Endothelial cell of umbilical vein (primary cell): ENCODE data around the gene PTGFRN. TPM values are rescaled to one million over a fixed set of nuclear protein-coding genes. Genes with fewer than 3 reads are reported as not detected.

Experiments
- BruUV-seq: library from RNA; stranded (reverse); fragments of 400-500 nt; replicated peaks from 2 replicates; lab custom pipeline; 2021; lab: Mats Ljungman, UMichigan
- CTCF ChIA-PET: fragments of 300-600, 350-600 bp; sonication (Branson Sonifier 250); formaldehyde crosslinking; loops from one replicate; lab custom pipeline; 2021; ENCODE audit warnings: antibody characterized with exemption, inconsistent platforms; lab: Charles Lee
- POLR2A ChIA-PET: fragments of 300-600, 350-600 bp; sonication (Branson Sonifier 250); formaldehyde crosslinking; loops from one replicate; lab custom pipeline; 2021; ENCODE audit warnings: antibody characterized with exemption, inconsistent platforms; lab: Charles Lee
- DNase-seq: peaks from one replicate; pipeline ENCODE4 v3.0.0-alpha.2; 2011; ENCODE audit warnings: low read depth, low spot score
- FAIRE-seq: peaks from 2 replicates; lab custom pipeline; 2011; peaks lifted over from hg19 to GRCh38; lab: Jason Lieb, UNC
- H2AFZ ChIP-seq: 2 replicates; pipeline ENCODE4 v1.6.0; 2012; ENCODE audit warnings: low read depth, low read length, control low read depth, inconsistent platforms
- H3K27ac ChIP-seq: 2 replicates; pipeline ENCODE4 v1.5.1; 2011; ENCODE audit warnings: low read depth, mild to moderate bottlenecking, control low read depth, low read length, moderate library complexity; ENCODE audit not compliant: insufficient read depth
- H3K27me3 ChIP-seq, 2 experiments: 2 replicates each; pipeline versions ENCODE4 v1.6.0 to v1.6.1; 2011; ENCODE audit warnings: low read length in 2 of 2, mixed read lengths in 1 of 2; ENCODE audit not compliant: control insufficient read depth in 2 of 2, insufficient read depth in 2 of 2
- H3K36me3 ChIP-seq, 2 experiments: 2 replicates in 1 of 2; 3 replicates in 1 of 2; pipeline ENCODE4 v1.5.1; 2011; ENCODE audit warnings: low read length in 2 of 2, mild to moderate bottlenecking in 1 of 2, moderate library complexity in 1 of 2; ENCODE audit not compliant: control insufficient read depth in 2 of 2, insufficient read depth in 2 of 2; ENCODE audit errors: extremely low read depth in 1 of 2
- H3K4me1 ChIP-seq: 3 replicates; pipeline ENCODE4 v1.5.1; 2011; ENCODE audit warnings: mild to moderate bottlenecking, low read length; ENCODE audit not compliant: control insufficient read depth, insufficient read depth; ENCODE audit errors: extremely low read depth
- H3K4me2 ChIP-seq: 2 replicates; pipeline ENCODE4 v1.6.1; 2011; ENCODE audit warnings: low read length, control low read depth, mixed read lengths; ENCODE audit not compliant: insufficient read depth
- H3K4me3 ChIP-seq, 3 experiments: fragments of 200-600 bp in 1 of 3; sonication (generic), shearing (Covaris generic) in 1 of 3; replicated peaks in 1 of 3; 2 replicates each; pipeline ENCODE4 v1.5.1; 2011 to 2016; ENCODE audit warnings: control low read depth in 3 of 3, low read length in 3 of 3, mild to moderate bottlenecking in 2 of 3, inconsistent platforms in 1 of 3, low read depth in 1 of 3, moderate library complexity in 1 of 3; ENCODE audit not compliant: insufficient read depth in 1 of 3
- H3K79me2 ChIP-seq: 2 replicates; pipeline ENCODE4 v1.6.0; 2012; ENCODE audit warnings: low read length, inconsistent platforms; ENCODE audit not compliant: control insufficient read depth, insufficient read depth
- H3K9ac ChIP-seq: replicated peaks from 2 replicates; pipeline ENCODE3; 2011; ENCODE audit warnings: low read length, control low read depth; ENCODE audit not compliant: insufficient read depth; ENCODE audit errors: extremely low read depth
- H3K9me1 ChIP-seq: replicated peaks from 3 replicates; pipeline ENCODE4 v1.6.0; 2011; ENCODE audit warnings: mild to moderate bottlenecking, low read length; ENCODE audit not compliant: control insufficient read depth, insufficient read depth; ENCODE audit errors: extremely low read depth
- H3K9me3 ChIP-seq: replicated peaks from 2 replicates; pipeline ENCODE4 v1.5.1; 2012; ENCODE audit warnings: low read length, inconsistent platforms; ENCODE audit not compliant: control insufficient read depth, insufficient read depth
- H4K20me1 ChIP-seq: replicated peaks from 2 replicates; pipeline ENCODE3; 2011; ENCODE audit warnings: mild to moderate bottlenecking, low read length; ENCODE audit not compliant: control insufficient read depth, insufficient read depth; ENCODE audit errors: extremely low read depth
- CTCF ChIP-seq, 2 donors: IDR thresholded peaks; 1 replicate in 1 of 2; 2 replicates in 1 of 2; pipeline ENCODE4 v1.5.1; 2011; ENCODE audit warnings: low read length in 2 of 2, mild to moderate bottlenecking in 2 of 2, moderate library complexity in 2 of 2, control low read depth in 1 of 2, inconsistent platforms in 1 of 2, low read depth in 1 of 2; ENCODE audit not compliant: insufficient read depth in 1 of 2; ENCODE audit errors: extremely low read depth in 1 of 2
- EZH2 ChIP-seq: IDR thresholded peaks from 2 replicates; pipeline ENCODE4 v1.6.1; 2012; ENCODE audit warnings: borderline replicate concordance, low read depth, mild to moderate bottlenecking, moderate library complexity, low read length, inconsistent platforms; ENCODE audit not compliant: severe bottlenecking
- MYC ChIP-seq: IDR thresholded peaks from one replicate; pipeline ENCODE4 v1.6.1; 2011; ENCODE audit warnings: mild to moderate bottlenecking, low read depth, low read length
- POLR2A ChIP-seq: IDR thresholded peaks from 2 replicates; pipeline ENCODE4 v1.6.1; 2012; ENCODE audit warnings: low read depth, mild to moderate bottlenecking, control low read depth, low read length
- POLR2AphosphoS5 ChIP-seq: IDR thresholded peaks from 2 replicates; pipeline ENCODE4 v1.6.1; 2012; ENCODE audit warnings: low read depth, mild to moderate bottlenecking, control low read depth, low read length, moderate library complexity; ENCODE audit not compliant: insufficient read depth
- dilution Hi-C: fragments of 300-500 bp; cut with MboI; formaldehyde crosslinking; loops from one replicate; pipeline ENCODE4 v1.15.0; 2019; ENCODE audit warnings: low sequenced_read_pairs; ENCODE audit not compliant: extremely low pct_ligation_motif_present
- intact Hi-C: fragments of 100-400 bp; cut with micrococcal nuclease; formaldehyde crosslinking; loops from one replicate; pipeline ENCODE4 v1.10.0; 2022
- polyA plus RNA-seq, 4 experiments: library from polyadenylated mRNA; depleted of rRNA in 3 of 4; stranded (reverse) in 3 of 4; unstranded in 1 of 4; fragments of >200 nt; gene quantifications; 2 replicates each; pipeline versions ENCODE4 v1.2.1 to v1.2.3, GENCODE V29; 2011 to 2012; ENCODE audit warnings: missing spikeins in 1 of 4
- total RNA-seq: library from RNA; stranded (reverse); gene quantifications from 2 replicates; pipeline ENCODE4 v1.2.3, GENCODE V29; 2021

PTGFRN gene
- total and polyA plus RNA-seq, 2 donors (not counting 3 experiments of a cell fraction or from before 2014, with no cell fraction given) = 39.6 to 60.7 TPM

GRCh38 chr1:116881879-116882520 is 27.7 kb upstream of the PTGFRN start:
- Histone ChIP-seq H3K27me3 (no peaks in the 10 kb centered on the region), H3K79me2 (no peaks in the 10 kb centered on the region), H3K27ac (no peak overlapping the region), H3K4me1 (peaks cover 26% of the 10 kb centered on the region), H3K9ac (no peak overlapping the region), H3K4me2 (no peak overlapping the region), H3K9me1 (no peaks in the 10 kb centered on the region), H2AFZ (no peak overlapping the region), H4K20me1 (no peaks in the 10 kb centered on the region), H3K9me3 (no peaks in the 10 kb centered on the region), H3K36me3 (no peaks in the 10 kb centered on the region), H3K4me3 (no peak overlapping the region)
- dilution Hi-C loops (no loop called here), intact Hi-C loops (loop anchor here (1.0 kb wide), 1 partner anchor 145 kb away; no protein-coding TSS in a partner anchor)
- ChIA-PET CTCF (interaction anchor here (0.7 to 4.8 kb wide), 13 partner anchors 9 to 1250 kb away, joined by 3 to 37 read pairs (median 6); no protein-coding TSS in a partner anchor), POLR2A (no interaction called here)
- TF ChIP-seq POLR2AphosphoS5 = no peak
- peak; percentile 12 to 27 for TF ChIP-seq CTCF (IDR thresholded peaks at IDR 0.05; ENCODE audit: extremely low read depth in 1 of 2, insufficient read depth in 1 of 2, low read depth in 1 of 2, low read length in 2 of 2)
- TF ChIP-seq MYC = no peak
- no peak for TF ChIP-seq POLR2A
- no TSS peak for BruUV-seq
- FAIRE-seq (no peak), DNase-seq (peak; percentile 26)

GRCh38 chr1:116882866-116883265 is 26.9 kb upstream of the PTGFRN start:
- FAIRE-seq (no peak), DNase-seq (no peak)
- intact Hi-C loops (no loop called here), dilution Hi-C loops (no loop called here)
- Histone ChIP-seq H3K27ac (no peak overlapping the region), H3K9me3 (no peaks in the 10 kb centered on the region), H3K4me2 (no peak overlapping the region), H3K4me1 (peaks cover 26% of the 10 kb centered on the region), H3K9ac (no peak overlapping the region), H3K36me3 (no peaks in the 10 kb centered on the region), H3K79me2 (no peaks in the 10 kb centered on the region), H3K9me1 (no peaks in the 10 kb centered on the region), H2AFZ (no peak overlapping the region), H4K20me1 (no peaks in the 10 kb centered on the region), H3K4me3 (no peak overlapping the region), H3K27me3 (no peaks in the 10 kb centered on the region)
- no peak for TF ChIP-seq EZH2
- TF ChIP-seq MYC = no peak
- no peak for TF ChIP-seq CTCF (IDR thresholded peaks at IDR 0.05; ENCODE audit: extremely low read depth in 1 of 2, insufficient read depth in 1 of 2, low read depth in 1 of 2, low read length in 2 of 2)
- no peak for TF ChIP-seq POLR2AphosphoS5
- POLR2A ChIA-PET = no interaction called here
- no TSS peak for BruUV-seq
- CTCF ChIA-PET = interaction anchor here (1.2 to 4.8 kb wide), 7 partner anchors 8 to 158 kb away, joined by 3 to 37 read pairs (median 8); no protein-coding TSS in a partner anchor
